ENCODE measurements around the gene ADCYAP1R1.

ADCYAP1R1 gene

GRCh38 chr7:31068006-31068675, 16.0 kb downstream of the ADCYAP1R1 start:
- no peak for DNase-seq (ENCODE audit: low read depth)

DNA sequence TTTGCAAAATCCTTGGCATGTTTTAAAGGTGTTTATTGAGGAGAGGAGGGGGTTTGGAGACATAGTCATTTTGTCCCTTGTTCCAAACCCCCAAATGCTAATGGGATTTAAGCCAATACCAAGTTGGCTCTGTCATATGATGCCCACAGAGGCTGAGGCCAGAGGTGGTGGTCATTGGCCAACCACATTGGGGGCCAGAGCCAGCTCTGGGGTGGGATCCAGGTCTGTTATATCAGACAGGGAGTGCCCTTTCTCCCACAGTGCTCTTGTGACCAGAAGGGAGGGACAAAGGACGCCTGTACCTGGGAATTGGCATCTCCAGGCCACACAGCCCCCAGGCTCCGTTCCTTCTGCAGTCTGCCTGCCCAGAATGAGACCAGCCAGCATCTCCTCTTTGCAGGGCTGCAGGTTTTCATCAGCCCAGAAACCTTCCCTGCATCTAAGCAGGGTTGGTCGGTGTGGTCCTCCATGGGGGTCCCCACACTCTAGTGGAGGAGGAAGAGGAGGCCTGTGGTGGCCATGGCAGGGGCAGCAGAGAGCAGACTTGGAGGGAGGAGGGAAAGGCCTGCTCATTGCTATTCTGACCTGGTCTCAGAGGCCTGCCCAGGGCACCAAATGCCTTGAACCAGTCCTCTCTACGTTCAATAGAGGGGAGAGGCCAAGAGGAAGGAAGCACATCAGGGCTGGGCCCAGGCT, 17.9 kb downstream of the ADCYAP1R1 start:
- no peak for DNase-seq (ENCODE audit: low read depth)

DNA sequence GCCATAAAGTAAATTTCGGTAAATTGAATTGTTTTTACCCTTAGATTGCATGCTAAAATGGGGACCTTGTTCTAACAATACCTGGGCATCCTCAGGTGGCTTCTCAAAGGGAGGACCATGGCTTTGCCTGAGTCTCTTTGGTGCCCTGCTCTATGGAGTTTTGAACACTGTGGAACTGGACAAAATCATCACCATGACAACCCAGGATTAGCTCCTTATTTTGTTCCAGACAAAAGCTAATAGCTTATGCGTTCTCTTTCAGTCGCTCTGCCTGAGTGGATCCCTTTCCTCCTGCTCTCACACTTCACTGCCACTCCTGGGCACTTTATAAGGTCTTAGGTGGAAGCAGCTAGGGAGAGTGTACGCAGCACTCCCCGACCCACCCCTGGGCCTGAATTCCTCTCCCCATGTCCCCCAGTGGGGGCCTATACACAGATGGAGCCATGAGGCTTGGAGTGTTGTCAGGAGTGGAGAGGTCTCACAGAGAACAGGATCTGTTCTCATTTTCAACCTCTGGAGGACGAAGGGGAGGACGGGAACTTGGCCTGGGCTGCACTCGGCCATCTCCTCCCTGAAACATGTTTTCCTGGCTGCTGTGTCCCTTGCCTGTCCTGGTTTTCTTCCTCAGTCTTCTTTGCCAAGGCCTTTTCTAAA, 19.0 kb downstream of the ADCYAP1R1 start:
- DNase-seq (ENCODE audit: low read depth): no peak

GRCh38 chr7:31071645-31072029, 19.5 kb downstream of the ADCYAP1R1 start:
- no peak for DNase-seq (ENCODE audit: low read depth)

DNA sequence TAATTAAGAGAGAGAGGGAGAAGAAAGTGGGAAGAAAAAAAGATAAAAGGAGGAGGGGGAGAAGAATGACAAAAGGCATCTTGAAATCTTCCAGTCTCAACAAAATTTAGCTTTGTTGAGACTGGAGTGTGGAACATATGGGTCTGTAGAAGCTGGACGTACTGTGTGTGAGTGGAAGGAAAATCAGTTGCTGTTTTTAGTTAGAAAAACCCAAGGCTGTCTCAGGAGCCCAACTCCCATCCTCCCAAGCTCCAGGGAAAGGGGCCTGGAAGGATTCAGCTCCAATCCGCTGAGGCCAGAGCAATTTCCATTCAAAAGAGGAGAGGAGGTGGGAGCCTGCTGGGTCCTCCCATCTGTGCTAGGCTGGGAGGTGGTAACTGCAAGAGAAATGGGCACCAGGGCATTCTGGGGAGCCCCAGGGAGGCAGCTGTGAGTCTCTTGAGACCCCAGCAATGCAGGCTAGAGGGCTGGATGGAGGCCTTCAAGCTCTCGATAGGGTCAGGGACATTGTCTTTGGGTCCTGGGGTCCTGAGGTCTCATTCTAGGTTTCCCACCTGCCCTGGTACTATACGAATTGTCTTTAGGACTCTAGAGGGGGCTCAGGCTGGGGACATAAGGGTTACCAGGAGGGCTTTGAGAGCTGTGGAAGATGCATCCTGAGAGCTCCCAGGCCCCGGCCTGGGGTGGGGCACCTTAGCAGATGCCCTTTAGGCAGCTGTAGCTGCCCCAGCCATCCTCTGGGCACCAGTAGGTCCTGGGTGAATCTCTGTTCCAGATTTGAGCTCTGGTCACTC, 21.4 kb downstream of the ADCYAP1R1 start:
- no peak for DNase-seq (ENCODE audit: low read depth)

GRCh38 chr7:31074120-31074383, 21.9 kb downstream of the ADCYAP1R1 start:
- DNase-seq (ENCODE audit: low read depth): no peak

DNA sequence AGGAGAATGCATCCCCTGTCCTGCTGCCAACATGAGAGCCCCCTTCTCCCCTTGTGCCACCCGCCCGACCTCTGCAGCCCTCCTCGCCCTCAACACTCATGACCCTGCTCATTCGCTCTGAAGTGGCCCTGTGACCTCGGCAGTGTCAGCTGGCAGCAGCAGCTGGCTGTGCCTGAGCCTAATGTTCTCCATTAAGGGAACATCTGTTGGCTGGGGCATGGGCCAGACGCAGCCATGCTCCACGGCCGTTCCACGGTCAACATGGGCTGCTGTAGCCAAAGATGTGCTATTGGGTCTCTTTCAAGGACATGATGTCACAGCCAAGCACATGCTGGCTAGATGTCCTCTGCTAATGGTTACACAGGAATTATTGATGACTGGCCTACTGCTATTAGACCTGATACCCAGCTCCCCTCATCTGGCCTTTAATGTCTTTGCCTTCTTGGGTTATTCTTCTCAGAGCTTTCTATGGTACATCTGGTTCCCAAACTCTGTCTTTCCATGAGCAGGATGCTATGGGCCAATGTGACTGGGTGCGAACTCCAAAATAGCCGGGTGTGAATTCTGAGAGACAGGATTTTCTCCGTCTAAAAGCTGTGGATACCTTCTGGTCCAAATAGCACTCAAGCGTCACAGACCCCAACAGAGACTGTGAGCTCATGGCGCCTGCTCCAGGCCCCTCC, 22.4 kb downstream of the ADCYAP1R1 start:
- DNase-seq (ENCODE audit: low read depth): no peak

- DNase-seq (ENCODE audit: low read depth): no peak
Observed at GRCh38 chr7:31075086-31075405, 22.9 kb downstream of the ADCYAP1R1 start.

- DNase-seq (ENCODE audit: low read depth): no peak
Observed at GRCh38 chr7:31076051-31076450, 23.9 kb downstream of the ADCYAP1R1 start.

- no peak for DNase-seq (ENCODE audit: low read depth)
Observed at GRCh38 chr7:31076641-31077310, 24.7 kb downstream of the ADCYAP1R1 start.

- DNase-seq (ENCODE audit: low read depth): no peak
Observed at GRCh38 chr7:31077484-31078362, 25.6 kb downstream of the ADCYAP1R1 start.

DNA sequence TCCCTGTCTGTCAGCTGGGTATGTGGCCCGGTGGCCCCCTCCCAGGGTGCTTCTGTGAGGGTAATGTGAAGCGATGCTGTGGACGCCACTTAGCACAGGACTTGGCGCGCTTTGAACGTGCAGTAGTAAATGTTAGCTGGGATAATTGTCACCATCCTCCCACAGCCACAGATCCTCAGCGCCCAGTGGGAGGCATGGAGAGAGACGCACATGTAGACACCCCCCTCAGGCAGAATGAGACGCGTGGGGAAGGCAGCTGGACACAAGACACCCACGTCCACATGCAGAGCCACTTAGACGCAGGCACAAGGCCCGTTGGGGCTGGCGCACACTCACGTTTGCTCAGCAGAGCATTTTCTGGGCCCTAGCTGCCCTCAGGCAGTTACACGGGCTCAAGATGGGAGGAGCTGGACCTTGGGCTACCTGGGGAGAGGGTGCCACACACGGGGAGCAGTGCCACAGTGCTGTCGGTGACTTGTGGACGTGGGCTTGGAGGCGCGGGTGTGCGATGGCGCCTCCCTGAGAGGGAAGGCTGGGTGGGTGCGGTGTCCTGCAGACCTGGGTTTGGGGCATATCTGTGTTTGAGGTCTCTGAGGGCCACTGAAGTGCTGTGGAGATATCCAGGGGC, 26.4 kb downstream of the ADCYAP1R1 start:
- no peak for DNase-seq (ENCODE audit: low read depth)

GRCh38 chr7:31079126-31079823, 27.2 kb downstream of the ADCYAP1R1 start:
- no peak for DNase-seq (ENCODE audit: low read depth)

DNA sequence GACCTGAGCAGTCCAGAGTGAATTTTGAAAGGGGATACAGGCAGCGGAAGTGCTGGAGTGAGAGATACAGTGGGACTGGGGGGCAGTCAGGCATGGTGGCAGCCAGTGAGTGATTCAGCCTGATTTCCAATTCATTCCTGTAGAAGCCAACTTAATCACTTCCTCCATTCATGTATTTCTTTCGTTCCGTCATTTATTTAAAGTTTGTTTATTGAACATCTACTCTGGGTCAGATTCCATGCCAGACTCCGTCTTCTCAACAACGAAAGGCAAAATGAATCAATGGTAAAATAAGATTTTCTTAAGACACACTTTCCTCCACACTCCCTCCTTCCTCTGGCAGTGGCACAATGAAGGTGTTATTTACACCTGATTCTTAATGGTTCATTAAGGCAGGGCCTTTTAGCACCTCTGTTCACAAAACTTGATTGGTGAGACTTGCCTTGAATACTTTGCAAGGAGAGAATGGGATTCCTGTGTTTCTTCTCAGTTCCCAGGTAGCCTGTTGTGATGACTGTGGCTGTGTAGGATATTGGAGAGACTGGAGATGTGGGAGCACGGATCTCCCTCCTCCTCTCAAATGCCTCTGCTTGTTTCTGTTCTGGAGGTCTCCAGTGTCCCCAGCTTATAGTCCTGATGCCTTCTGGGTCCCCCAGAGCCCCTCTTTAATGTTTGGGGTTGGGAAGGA, 27.9 kb downstream of the ADCYAP1R1 start:
- DNase-seq (ENCODE audit: low read depth): no peak

DNA sequence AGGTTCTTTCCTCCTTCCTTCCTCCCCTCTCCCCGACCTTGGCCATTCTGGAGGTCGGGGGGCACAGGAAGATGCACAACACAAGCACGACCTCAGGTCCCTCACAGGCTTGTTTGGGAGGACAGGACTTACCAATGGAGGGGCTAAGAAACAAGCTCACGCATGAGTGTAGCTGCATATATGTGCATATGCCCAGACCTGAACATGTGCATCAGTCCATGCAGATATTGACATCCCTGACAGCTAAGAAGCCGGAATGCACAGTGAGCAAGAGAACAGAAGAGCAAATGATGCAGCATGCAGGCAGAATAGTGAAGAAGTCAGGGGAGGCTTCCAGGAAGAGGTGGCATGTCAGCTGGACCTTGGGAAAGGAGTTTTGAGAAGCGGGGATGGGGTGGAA, 28.7 kb downstream of the ADCYAP1R1 start:
- DNase-seq (ENCODE audit: low read depth): no peak

- DNase-seq (ENCODE audit: low read depth): no peak
Observed at GRCh38 chr7:31082017-31082416, 29.9 kb downstream of the ADCYAP1R1 start.

- DNase-seq (ENCODE audit: low read depth): no peak
Observed at GRCh38 chr7:31082447-31082846, 30.3 kb downstream of the ADCYAP1R1 start.

GRCh38 chr7:31083210-31083786, 31.2 kb downstream of the ADCYAP1R1 start:
- no peak for DNase-seq (ENCODE audit: low read depth)

DNA sequence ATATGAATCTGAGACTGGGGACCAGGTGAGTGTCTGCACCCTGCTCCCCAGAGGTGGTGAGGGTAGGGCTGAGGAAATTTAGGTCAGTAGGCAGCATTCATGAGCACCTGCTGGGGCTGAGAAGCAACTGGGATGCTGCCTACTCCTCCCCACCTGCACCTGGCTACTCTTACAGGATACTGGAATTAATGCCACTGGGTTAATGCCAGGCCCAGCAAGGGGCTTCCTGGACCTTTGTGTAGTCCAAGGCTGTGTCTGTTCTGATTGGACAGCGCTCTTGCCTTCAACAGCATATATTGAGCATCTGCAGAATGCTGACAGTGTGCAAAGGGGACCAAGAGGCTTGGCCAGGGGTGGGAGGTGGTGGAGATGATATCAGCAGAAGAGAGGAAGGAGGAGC, 32.1 kb downstream of the ADCYAP1R1 start:
- DNase-seq (ENCODE audit: low read depth): no peak
